H1 (cell line): ENCODE measurements around the gene TRIM32. TPM values are rescaled to one million over a fixed set of nuclear protein-coding genes. Genes with fewer than 3 reads are reported as not detected.

Experiments used
- CTCF ChIA-PET: fragments of 300-600 bp; sonication (Branson Sonifier 250); formaldehyde crosslinking; loops from one replicate; lab custom pipeline; 2021; ENCODE audit not compliant: partially characterized antibody; lab: Charles Lee
- POLR2A ChIA-PET: fragments of 300-600 bp; sonication (Branson Sonifier 250); formaldehyde crosslinking; loops from one replicate; lab custom pipeline; 2021; ENCODE audit warnings: inconsistent platforms; ENCODE audit not compliant: partially characterized antibody; lab: Charles Lee
- DNase-seq, 2 experiments: peaks; one replicate each; pipeline versions ENCODE4 v3.0.0 to v3.0.0-alpha.2; 2010 to 2022; ENCODE audit warnings: low spot score in 2 of 2, low read depth in 1 of 2, mixed read lengths in 1 of 2
- FAIRE-seq: peaks from 2 replicates; lab custom pipeline; 2011; peaks lifted over from hg19 to GRCh38; lab: Jason Lieb, UNC
- H2AFZ ChIP-seq: 2 replicates; pipeline ENCODE4 v1.8.1; 2012; ENCODE audit warnings: low read length, inconsistent platforms
- H2AK5ac ChIP-seq: 2 replicates; pipeline ENCODE4 v1.6.1; 2013; ENCODE audit warnings: low read depth, low read length
- H2BK120ac ChIP-seq: replicated peaks from 2 replicates; pipeline ENCODE3; 2013; ENCODE audit warnings: low read depth, low read length, inconsistent platforms
- H2BK12ac ChIP-seq: 2 replicates; pipeline ENCODE4 v1.6.1; 2013; ENCODE audit warnings: low read depth, low read length
- H2BK15ac ChIP-seq: 2 replicates; pipeline ENCODE4 v1.6.1; 2013; ENCODE audit warnings: low read length
- H2BK20ac ChIP-seq: 2 replicates; pipeline ENCODE4 v1.6.1; 2013; ENCODE audit warnings: low read length
- H2BK5ac ChIP-seq: 2 replicates; pipeline ENCODE4 v1.6.1; 2013; ENCODE audit warnings: low read depth, low read length
- H3K14ac ChIP-seq: 2 replicates; pipeline ENCODE4 v1.6.1; 2013; ENCODE audit warnings: inconsistent platforms; ENCODE audit not compliant: insufficient read length
- H3K18ac ChIP-seq: 2 replicates; pipeline ENCODE4 v1.6.1; 2013; ENCODE audit warnings: low read length; ENCODE audit errors: extremely low read depth
- H3K23ac ChIP-seq: 2 replicates; pipeline ENCODE4 v1.6.1; 2013; ENCODE audit warnings: inconsistent platforms; ENCODE audit not compliant: insufficient read length
- H3K23me2 ChIP-seq: 2 replicates; pipeline ENCODE4 v1.6.1; 2013; ENCODE audit warnings: low read depth, low read length
- H3K27ac ChIP-seq: 2 replicates; pipeline ENCODE4 v1.6.1; 2011; ENCODE audit warnings: low read depth, low read length, inconsistent platforms
- H3K27me3 ChIP-seq, 4 experiments: replicated peaks in 1 of 4; 1 replicate in 1 of 4; 2 replicates in 3 of 4; pipeline versions ENCODE4 v1.6.1 to v1.8.1; 2011 to 2013; ENCODE audit warnings: low read length in 3 of 4, mild to moderate bottlenecking in 3 of 4, inconsistent platforms in 2 of 4, mixed read lengths in 2 of 4, moderate library complexity in 1 of 4; ENCODE audit not compliant: control insufficient read depth in 3 of 4, insufficient read depth in 3 of 4; ENCODE audit errors: extremely low read depth in 1 of 4
- H3K36me3 ChIP-seq, 4 experiments: 2 replicates each; pipeline versions ENCODE4 v1.6.1 to v1.8.1; 2011 to 2013; ENCODE audit warnings: mild to moderate bottlenecking in 4 of 4, low read length in 3 of 4, moderate library complexity in 2 of 4, control low read depth in 1 of 4, inconsistent platforms in 1 of 4; ENCODE audit not compliant: insufficient read depth in 4 of 4, control insufficient read depth in 2 of 4
- H3K4ac ChIP-seq: replicated peaks from 2 replicates; pipeline ENCODE3; 2013; ENCODE audit warnings: low read length, low read depth, mixed read lengths, inconsistent platforms; ENCODE audit not compliant: insufficient read length
- H3K4me1 ChIP-seq, 4 experiments: replicated peaks in 1 of 4; 1 replicate in 1 of 4; 2 replicates in 3 of 4; pipeline versions ENCODE4 v1.6.1 to v1.8.1; 2011 to 2013; ENCODE audit warnings: low read length in 3 of 4, inconsistent platforms in 2 of 4, mixed read lengths in 1 of 4; ENCODE audit not compliant: insufficient read depth in 4 of 4, control insufficient read depth in 3 of 4
- H3K4me2 ChIP-seq, 2 experiments: 2 replicates each; pipeline versions ENCODE4 v1.6.1 to v1.8.1; 2011 to 2013; ENCODE audit warnings: low read depth in 2 of 2, low read length in 2 of 2, control low read depth in 1 of 2, inconsistent platforms in 1 of 2, mild to moderate bottlenecking in 1 of 2; ENCODE audit not compliant: insufficient read depth in 1 of 2
- H3K4me3 ChIP-seq, 4 experiments: fragments of 200-600, 300-600 bp in 1 of 4; sonication (generic), shearing (Covaris generic), sonication (Bioruptor Twin) in 1 of 4; 2 replicates each; pipeline versions ENCODE4 v1.5.1 to v1.8.1; 2011 to 2016; ENCODE audit warnings: low read length in 4 of 4, low read depth in 3 of 4, control low read depth in 2 of 4, inconsistent platforms in 2 of 4, mild to moderate bottlenecking in 2 of 4, mixed read lengths in 1 of 4, moderate library complexity in 1 of 4; ENCODE audit not compliant: insufficient read depth in 2 of 4; ENCODE audit errors: extremely low read depth in 1 of 4
- H3K56ac ChIP-seq: replicated peaks from 2 replicates; pipeline ENCODE3; 2013; ENCODE audit warnings: low read depth, mild to moderate bottlenecking, mixed read lengths, low read length, inconsistent platforms; ENCODE audit not compliant: insufficient read length
- H3K79me1 ChIP-seq: 2 replicates; pipeline ENCODE4 v1.6.1; 2013; ENCODE audit warnings: low read depth, low read length, control low read depth
- H3K79me2 ChIP-seq, 2 experiments: 2 replicates each; pipeline versions ENCODE4 v1.6.1 to v1.8.1; 2012 to 2013; ENCODE audit warnings: low read length in 2 of 2, mild to moderate bottlenecking in 2 of 2, inconsistent platforms in 1 of 2; ENCODE audit not compliant: insufficient read depth in 2 of 2, control insufficient read depth in 1 of 2
- H3K9ac ChIP-seq, 4 experiments: replicated peaks in 1 of 4; 1 replicate in 1 of 4; 2 replicates in 3 of 4; pipeline versions ENCODE4 v1.6.1 to v1.8.1; 2011 to 2013; ENCODE audit warnings: low read depth in 3 of 4, low read length in 3 of 4, control low read depth in 2 of 4, mild to moderate bottlenecking in 2 of 4, moderate library complexity in 2 of 4, inconsistent platforms in 1 of 4; ENCODE audit errors: extremely low read depth in 1 of 4
- H3K9me3 ChIP-seq, 2 experiments: 2 replicates each; pipeline versions ENCODE4 v1.6.1 to v1.8.1; 2012 to 2013; ENCODE audit warnings: mild to moderate bottlenecking in 2 of 2, moderate library complexity in 2 of 2, control low read depth in 1 of 2, inconsistent platforms in 1 of 2, low read depth in 1 of 2, low read length in 1 of 2, mixed read lengths in 1 of 2; ENCODE audit not compliant: insufficient read depth in 2 of 2
- H4K20me1 ChIP-seq, 2 experiments: replicated peaks in 1 of 2; 2 replicates each; pipeline versions ENCODE3 to v1.8.1; 2011 to 2013; ENCODE audit warnings: inconsistent platforms in 2 of 2, low read length in 2 of 2, mild to moderate bottlenecking in 1 of 2; ENCODE audit not compliant: insufficient read depth in 2 of 2, control insufficient read depth in 1 of 2
- H4K5ac ChIP-seq: 2 replicates; pipeline ENCODE4 v1.6.1; 2013; ENCODE audit warnings: low read length, low read depth, mixed read lengths, inconsistent platforms; ENCODE audit not compliant: insufficient read length
- H4K8ac ChIP-seq: 2 replicates; pipeline ENCODE4 v1.8.0; 2013; ENCODE audit warnings: mild to moderate bottlenecking, moderate library complexity, low read length, inconsistent platforms; ENCODE audit not compliant: insufficient read depth; ENCODE audit errors: extremely low read depth
- H4K91ac ChIP-seq: replicated peaks from 2 replicates; pipeline ENCODE3; 2013; ENCODE audit warnings: low read length, mixed read lengths, inconsistent platforms; ENCODE audit not compliant: insufficient read length
- CREB1 ChIP-seq: IDR thresholded peaks from 2 replicates; pipeline ENCODE4 v1.6.1; 2012; ENCODE audit warnings: inconsistent platforms
- CTCF ChIP-seq, 3 experiments: IDR thresholded peaks; 1 replicate in 2 of 3; 2 replicates in 1 of 3; pipeline versions ENCODE4 v1.5.1 to v1.6.1; 2011; ENCODE audit warnings: low read length in 3 of 3, mild to moderate bottlenecking in 3 of 3, inconsistent platforms in 2 of 3, low read depth in 1 of 3, moderate library complexity in 1 of 3; ENCODE audit not compliant: insufficient read depth in 1 of 3; ENCODE audit errors: control extremely low read depth in 1 of 3
- EGR1 ChIP-seq: IDR thresholded peaks from 2 replicates; pipeline ENCODE4 v1.6.1; 2011; ENCODE audit warnings: low read depth, low read length, borderline replicate concordance
- EZH2 ChIP-seq: fragments of 200-600 bp; sonication (generic); IDR thresholded peaks from 2 replicates; pipeline ENCODE4 v1.7.1; 2012; ENCODE audit warnings: low read depth, mild to moderate bottlenecking, moderate library complexity, low read length, inconsistent platforms; ENCODE audit not compliant: severe bottlenecking
- GTF2F1 ChIP-seq: IDR thresholded peaks from 2 replicates; pipeline ENCODE4 v1.6.1; 2012; ENCODE audit warnings: low read depth, low read length, improper control_type of control experiment, borderline replicate concordance
- NRF1 ChIP-seq: IDR thresholded peaks from 2 replicates; pipeline ENCODE4 v1.6.1; 2011; ENCODE audit warnings: mild to moderate bottlenecking, low read depth, low read length, improper control_type of control experiment
- RFX5 ChIP-seq: IDR thresholded peaks from 2 replicates; pipeline ENCODE4 v1.6.1; 2011; ENCODE audit warnings: low read depth, low read length, improper control_type of control experiment, borderline replicate concordance
- SP1 ChIP-seq: IDR thresholded peaks from 2 replicates; pipeline ENCODE4 v1.6.1; 2011; ENCODE audit warnings: low read depth, low read length
- TBP ChIP-seq: IDR thresholded peaks from 2 replicates; pipeline ENCODE4 v1.6.1; 2011; ENCODE audit warnings: low read depth, low read length, improper control_type of control experiment
- WGBS, 2 experiments: shearing (Covaris generic) in 1 of 2; methylation state at CpG; one replicate each; pipeline versions ENCODE4 v1.1.6 to v1.1.7; 2013 to 2015; ENCODE audit warnings: low lambda C conversion rate in 2 of 2, mixed read lengths in 2 of 2, inconsistent platforms in 1 of 2, low coverage in 1 of 2, missing lambda C conversion rate in 1 of 2; ENCODE audit not compliant: insufficient replicate concordance in 2 of 2, insufficient coverage in 1 of 2, insufficient read length in 1 of 2; ENCODE audit errors: extremely low coverage in 1 of 2, missing lambda C conversion rate in 1 of 2; 5-methylcytosine and 5-hydroxymethylcytosine counted together
- polyA plus RNA-seq, 7 experiments: library from polyadenylated mRNA; depleted of rRNA in 3 of 7; stranded (reverse) in 5 of 7; unstranded in 2 of 7; fragments of >200 nt in 5 of 7; fragments of 200-250 nt in 2 of 7; gene quantifications; 1 replicate in 5 of 7; 2 replicates in 1 of 7; 4 replicates in 1 of 7; pipeline versions ENCODE4 v1.2.1 to v1.2.3, GENCODE V29; 2011 to 2013; ENCODE audit warnings: missing spikeins in 2 of 7, mixed read lengths in 2 of 7
- total RNA-seq: library from RNA; stranded (reverse); fragmentation: NEBNext Ultra II Directional; extraction: Animal tissue kit (Norgen Biotek cat#: 25700); gene quantifications from 2 replicates; pipeline ENCODE4 v1.2.1, GENCODE V29; 2021

The TRIM32 gene
- total and polyA plus RNA-seq, 2 of the 8 experiments (the other 6 are each of a cell fraction or from before 2014, with no cell fraction given) = 10.5 to 17.3 TPM

GRCh38 chr9:116700882-116701865 lies 14.1 kb downstream of the TRIM32 start:
- no peaks in the 10 kb centered on the region; the same call in 1 of the 2 replicates for H3K79me1 ChIP-seq
- H3K56ac ChIP-seq = no peak overlapping the region
- H2BK120ac ChIP-seq = no peak overlapping the region
- FAIRE-seq = no peak
- H4K91ac ChIP-seq = no peak overlapping the region
- no peak overlapping the region for H3K23ac ChIP-seq
- H3K79me2 ChIP-seq = no peaks in the 10 kb centered on the region
- H3K27me3 ChIP-seq = no peaks in the 10 kb centered on the region
- no peaks in the 10 kb centered on the region for H3K9me3 ChIP-seq
- H2AFZ ChIP-seq = no peak overlapping the region
- H2BK15ac ChIP-seq = no peak overlapping the region
- H3K18ac ChIP-seq = no peak overlapping the region
- no peak overlapping the region for H3K4me3 ChIP-seq
- H3K9ac ChIP-seq = no peak overlapping the region
- no peak overlapping the region for H3K14ac ChIP-seq
- no peak overlapping the region for H3K27ac ChIP-seq
- peaks cover 0 to 6% of the 10 kb centered on the region in 2 experiments for H4K20me1 ChIP-seq
- no peak overlapping the region for H4K8ac ChIP-seq
- WGBS, 2 experiments = 96% methylated on average over 2 of the region's 2 CpGs; no CpG with 5 or more reads in 1 of the 2 experiments
- no peak overlapping the region for H3K4ac ChIP-seq
- DNase-seq = no peak
- no peak overlapping the region for H4K5ac ChIP-seq
- H3K4me2 ChIP-seq = no peak overlapping the region
- no peak overlapping the region for H2BK12ac ChIP-seq
- peaks cover 0 to 3% (median 0%) of the 10 kb centered on the region in 4 experiments; a peak in 1 of 7 replicates for H3K4me1 ChIP-seq
- H3K36me3 ChIP-seq = peaks cover 0 to 32% (median 17%) of the 10 kb centered on the region in 4 experiments; a peak in 6 of 8 replicates
- H2BK20ac ChIP-seq = no peak overlapping the region
- H2BK5ac ChIP-seq = no peak overlapping the region
- H2AK5ac ChIP-seq = no peak overlapping the region
- CTCF ChIA-PET = interaction anchor here (0.6 to 1.1 kb wide), 3 partner anchors 14 to 38 kb away, joined by 3 to 4 read pairs (median 3); partner anchors contain the start of gene TRIM32
- H3K23me2 ChIP-seq = no peaks in the 10 kb centered on the region
- POLR2A ChIA-PET = no interaction called here
- TF ChIP-seq CTCF (IDR thresholded peaks at IDR 0.05; ENCODE audit: control extremely low read depth in 1 of 3, insufficient read depth in 1 of 3, low read depth in 1 of 3, low read length in 3 of 3) = no peak
- TF ChIP-seq EZH2 = no peak
- no peak for TF ChIP-seq GTF2F1
- TF ChIP-seq NRF1 = no peak
- TF ChIP-seq SP1 = no peak
- no peak for TF ChIP-seq RFX5
- TF ChIP-seq TBP = no peak
- no peak for TF ChIP-seq EGR1
- no peak for TF ChIP-seq CREB1
